Activated CD4-positive, alpha-beta T cell treated with anti-CD3 and anti-CD28 coated beads, Interleukin-10, Interleukin-2, amounts not matched to agents 100 ng/mL and 50 ng/mL, durations not matched to agents 16 hours and 8 hours (primary cell): ENCODE results near the gene LAMA4.
"Not testable (repeated sequence)": the region's sequence is repeated elsewhere in the genome, so short reads cannot be mapped to it uniquely, and the experiment has no call there.

Source experiments
- DNase-seq: peaks from one replicate; pipeline ENCODE4 v3.0.0-alpha.2; 2020

The LAMA4 gene

DNA sequence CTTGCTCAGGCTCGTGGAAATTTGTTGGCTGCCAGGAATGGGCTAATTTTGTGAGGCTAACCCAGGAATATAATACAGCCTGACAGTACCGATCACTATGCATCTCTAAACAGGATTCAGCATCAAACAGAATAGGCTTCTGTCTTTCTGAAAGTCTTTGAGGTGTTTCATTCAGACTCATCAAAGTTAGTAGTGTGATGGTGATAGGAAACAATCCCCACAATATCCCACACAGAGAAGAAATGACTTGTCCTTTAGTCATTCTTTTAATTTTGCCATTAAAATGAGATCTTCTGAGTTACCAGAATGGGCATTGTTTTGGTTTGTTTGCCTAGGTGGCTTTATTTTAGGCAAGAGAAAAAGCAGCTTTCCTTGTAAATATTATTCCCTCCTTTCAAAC lies 112.7 kb downstream of the LAMA4 start:
- DNase-seq, result no peak

DNA sequence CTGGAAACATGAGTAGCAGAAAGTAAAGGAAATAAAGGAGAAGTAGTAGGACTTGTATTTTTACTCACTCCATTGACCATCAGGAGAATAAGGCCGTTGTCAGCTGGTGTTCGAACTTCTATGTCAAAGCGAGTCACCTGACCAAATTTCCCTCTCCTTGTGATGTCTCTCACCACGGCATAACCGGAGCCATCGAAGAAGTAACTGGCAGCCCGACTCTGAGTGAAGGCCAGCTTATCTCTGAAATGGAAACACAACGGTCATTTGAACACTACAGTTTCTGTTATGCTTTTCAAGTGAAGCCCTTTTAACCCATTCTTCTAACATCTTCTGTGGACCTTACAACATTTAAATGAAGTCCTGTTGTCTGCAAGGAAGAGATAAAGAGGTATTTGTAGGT lies 115.3 kb downstream of the LAMA4 start:
- no peak for DNase-seq

DNA sequence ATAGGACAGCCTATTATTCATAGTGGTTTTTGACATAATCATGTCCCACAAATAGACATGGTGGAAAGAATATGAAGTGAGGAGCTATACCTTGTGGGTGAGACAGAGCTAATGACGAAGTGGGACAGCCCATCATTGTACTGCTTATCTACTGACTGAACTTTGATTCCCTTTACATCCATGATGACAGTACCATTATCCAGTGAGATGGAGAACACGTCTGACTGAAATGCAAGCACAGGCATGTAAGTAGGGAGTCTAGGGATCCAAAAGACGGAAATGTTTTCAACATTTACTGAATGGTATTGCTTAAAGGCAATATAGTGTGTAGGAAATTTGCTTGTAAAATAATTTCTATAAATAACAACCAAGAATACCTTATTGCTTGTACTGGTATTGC lies 123.5 kb downstream of the LAMA4 start:
- no peak for DNase-seq

DNA sequence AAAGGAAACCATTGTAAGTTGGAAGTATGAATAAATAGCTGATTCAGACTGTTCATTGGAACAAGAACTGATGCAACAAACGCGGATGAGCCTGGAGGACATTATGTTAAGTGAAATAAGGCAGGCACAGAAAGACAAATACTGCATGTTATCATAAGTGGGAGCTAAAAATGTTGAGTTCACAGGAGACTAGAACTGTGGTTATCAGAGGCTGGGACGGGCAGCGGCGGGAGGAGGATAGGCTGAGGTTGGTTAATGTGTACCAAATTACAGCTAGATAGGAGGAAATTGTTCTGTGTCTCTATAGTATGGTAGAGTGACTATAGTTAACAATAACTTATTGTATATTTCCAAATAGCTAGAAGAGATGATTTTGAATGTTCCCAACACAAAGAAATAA lies 126.2 kb downstream of the LAMA4 start:
- no peak for DNase-seq

DNA sequence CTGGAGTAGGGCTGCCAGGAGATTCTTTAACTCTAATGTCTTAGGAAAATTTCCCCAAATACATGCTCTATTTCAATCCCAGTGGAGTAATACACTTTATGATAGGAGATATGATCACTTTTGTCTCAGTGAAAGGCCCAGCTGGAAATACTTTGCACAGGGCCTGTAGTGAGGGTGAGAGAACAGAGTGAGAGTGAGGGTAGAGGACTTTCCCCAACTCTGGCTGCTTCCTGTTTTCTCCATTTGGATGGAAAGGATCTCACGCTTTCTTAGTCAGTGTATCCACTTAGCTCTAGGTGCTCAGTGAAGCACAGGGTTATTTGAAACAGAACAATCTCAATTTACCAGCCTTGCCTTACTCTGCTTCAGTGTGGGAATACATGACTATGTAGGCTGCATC lies 130.4 kb downstream of the LAMA4 start:
- no peak for DNase-seq

DNA sequence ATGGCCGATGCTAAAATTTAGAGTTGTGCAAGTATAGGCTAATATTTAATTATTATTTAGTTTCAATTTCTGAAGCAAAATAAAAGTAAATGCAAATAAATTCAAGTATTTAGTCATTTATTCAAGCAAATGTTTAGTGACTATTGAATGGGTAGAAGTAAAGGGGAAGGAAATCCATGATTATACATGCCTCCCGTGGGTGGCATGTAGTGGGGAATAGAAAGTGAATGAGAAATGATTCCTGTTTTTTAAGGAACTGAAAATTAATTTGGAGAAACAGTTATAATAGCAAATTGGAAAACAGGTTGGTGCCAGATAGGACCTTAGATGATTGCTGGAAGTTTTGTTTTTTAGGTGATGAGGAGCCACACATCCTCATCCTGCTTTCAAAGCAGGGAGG lies 131.6 kb downstream of the LAMA4 start:
- no peak for DNase-seq

DNA sequence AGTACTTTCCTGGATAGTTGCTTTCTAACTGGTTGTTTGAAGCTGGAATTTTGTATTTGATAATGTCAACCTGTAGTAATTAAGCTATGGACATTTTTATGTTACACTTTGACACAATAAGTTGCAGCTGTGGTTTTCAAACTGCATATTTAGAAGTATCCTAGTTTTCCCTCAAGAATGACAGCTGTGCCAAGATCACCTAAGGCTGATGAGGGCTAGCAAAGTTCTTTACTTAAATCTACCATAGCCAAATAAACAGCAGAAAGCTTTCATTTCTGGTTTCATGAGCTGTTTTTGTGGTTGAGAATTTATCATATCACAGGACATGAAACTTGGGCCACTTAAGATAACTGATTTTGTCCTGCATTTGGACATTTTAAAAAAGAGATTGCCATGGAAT lies 136.3 kb downstream of the LAMA4 start:
- no peak for DNase-seq

DNA sequence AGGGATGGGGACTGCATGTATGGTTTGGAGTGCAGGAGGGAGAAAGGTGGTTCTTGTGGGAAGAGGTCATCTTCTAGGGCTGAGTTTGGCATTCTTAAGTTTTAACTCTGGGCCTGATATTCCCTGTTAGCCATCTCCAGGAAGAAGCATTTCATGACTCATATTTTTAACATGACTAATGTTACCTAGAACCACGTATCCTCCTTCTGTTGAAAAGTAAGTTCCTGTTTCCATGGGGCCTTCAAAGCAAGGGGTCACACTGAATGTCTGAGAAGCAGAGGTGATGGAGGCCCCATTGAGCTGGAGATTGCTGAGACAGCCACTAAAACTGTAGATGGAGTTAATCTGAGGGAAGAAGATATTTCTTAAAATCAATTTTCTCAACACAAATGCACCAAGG lies 136.8 kb downstream of the LAMA4 start:
- peak; percentile 48 for DNase-seq

DNA sequence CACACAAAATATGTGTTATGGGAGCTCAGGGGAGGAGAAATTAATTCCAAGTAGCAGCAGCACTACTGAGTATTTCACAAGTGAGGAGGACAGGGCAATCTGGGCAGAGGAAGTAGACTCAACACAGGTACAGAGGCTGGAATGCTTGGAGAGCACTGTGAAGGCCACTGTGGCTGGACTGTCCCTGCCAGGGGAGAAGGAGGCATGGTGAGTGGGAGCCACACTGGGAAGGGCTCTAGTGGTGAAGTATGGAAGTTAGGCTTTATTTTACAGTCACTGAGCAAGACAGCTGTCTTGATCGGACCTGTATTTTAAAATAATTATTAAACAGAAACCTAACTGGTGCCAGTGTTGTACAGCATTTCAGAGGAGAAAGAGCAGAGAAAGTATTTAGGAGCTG lies 138.1 kb downstream of the LAMA4 start:
- no peak for DNase-seq

DNA sequence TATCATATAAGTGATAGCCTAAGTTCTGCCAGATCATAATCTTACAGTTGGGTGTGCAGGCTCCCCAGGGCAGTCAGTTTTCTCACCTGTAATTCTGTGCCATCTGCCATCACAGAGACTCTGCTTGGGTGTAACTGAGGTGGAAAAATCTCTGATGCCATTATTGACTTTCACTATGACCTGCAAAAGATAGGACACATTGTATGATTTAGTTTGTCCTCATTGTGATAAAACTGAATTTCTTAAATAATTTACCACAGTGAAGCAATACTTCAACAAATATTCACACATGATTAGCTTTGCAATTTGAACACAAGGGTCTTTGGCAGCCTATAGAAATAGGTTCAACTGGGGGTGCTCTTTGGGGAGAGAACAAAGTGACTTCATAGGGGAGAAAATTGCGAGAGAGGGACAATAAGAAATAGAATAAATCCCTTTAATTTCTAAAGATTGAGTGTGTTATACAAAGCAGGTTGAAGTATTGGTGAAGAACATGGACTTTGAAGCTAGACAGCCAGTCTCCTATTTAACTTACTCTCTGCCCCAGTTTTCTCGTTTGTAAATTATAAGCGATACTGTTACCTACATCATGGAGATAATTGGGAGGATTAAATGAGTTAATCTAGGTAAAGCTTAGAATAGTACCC lies 139.7 kb downstream of the LAMA4 start:
- no peak for DNase-seq

DNA sequence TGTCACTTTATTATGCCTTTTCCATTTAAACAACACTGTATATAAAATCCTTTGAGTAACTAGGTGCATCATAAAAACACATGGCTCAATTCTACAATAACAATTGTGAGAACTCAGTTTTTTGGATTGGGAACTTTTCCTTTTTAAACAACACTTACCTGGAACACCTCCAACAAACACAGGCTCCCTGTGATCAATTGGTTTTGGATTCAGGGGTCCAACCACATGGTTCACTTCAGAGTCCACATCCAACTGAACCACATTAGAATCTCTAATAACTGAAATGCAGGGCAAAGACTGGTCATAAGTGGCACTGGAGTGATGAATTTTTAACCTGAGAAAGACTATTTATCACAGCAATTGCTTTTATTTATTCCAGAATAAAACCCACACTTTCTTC lies 140.4 kb downstream of the LAMA4 start:
- no peak for DNase-seq

DNA sequence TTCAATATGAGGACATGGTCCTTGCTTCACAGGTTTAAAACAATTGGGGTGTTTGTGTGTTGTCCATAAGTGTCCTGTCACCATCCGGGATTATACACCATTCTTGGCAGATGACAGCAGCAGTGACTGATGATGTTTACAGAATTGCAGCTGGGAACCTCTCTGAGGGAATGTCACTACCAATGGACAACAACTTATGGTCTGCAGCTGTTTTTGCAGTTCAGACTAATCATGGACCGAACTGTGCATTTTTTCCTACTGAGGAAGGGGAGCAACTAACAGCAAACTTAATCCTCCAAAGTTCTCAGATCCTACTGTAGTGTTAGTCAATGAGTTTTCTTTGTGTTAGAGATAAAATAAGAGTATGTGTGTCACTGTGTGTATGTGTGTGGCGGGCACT lies 140.9 kb downstream of the LAMA4 start:
- DNase-seq, result no peak

DNA sequence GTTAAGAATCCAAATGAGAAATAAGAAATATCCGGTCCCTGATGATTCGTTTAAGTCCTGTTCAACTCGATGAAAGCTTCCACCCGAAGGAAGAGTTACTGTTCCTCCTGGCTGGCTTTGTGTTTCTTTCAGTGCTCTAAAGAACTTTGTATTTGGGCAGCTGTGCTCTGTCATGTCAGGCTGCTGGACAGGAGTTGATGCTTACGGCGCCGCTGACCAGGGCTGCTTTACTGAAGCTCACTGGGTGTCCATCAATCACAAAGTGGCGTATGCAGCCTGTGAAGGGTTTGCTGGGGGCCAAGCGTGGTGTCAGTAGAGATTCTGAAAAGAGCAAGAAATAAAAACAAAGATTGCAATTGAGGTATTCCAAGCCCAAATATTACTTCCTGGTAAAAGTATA lies 145.1 kb downstream of the LAMA4 start:
- no peak for DNase-seq

DNA sequence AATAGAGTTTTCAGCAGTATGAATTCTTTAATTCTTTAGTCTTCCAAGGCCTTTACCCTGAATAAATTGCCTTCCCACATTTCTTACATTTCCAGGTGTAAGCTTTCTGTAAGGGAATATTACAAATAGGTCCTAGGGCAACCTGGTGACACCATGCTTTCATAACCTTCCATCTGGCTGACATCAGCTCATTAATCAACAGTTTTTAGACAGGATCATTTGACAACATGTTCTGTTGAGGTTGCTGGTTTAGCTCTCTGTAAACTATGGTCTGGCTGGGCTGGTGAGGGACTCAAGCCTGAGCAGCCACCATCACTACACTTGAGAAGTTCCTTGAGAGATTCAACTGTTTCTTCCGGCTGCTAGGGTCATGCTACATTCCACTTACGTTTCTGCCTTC lies 147.8 kb downstream of the LAMA4 start:
- DNase-seq, result no peak

DNA sequence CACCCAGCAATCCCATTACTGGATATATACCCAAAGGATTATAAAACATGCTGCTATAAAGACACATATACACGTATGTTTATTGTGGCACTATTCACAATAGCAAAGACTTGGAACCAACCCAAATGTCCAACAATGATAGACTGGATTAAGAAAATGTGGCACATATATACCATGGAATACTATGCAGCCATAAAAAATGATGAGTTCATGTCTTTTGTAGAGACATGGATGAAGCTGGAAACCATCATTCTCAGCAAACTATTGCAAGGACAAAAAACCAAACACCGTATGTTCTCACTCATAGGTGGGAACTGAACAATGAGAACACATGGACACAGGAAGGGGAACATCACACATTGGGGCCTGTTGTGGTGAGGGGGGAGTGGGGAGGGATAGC lies 148.3 kb downstream of the LAMA4 start:
- DNase-seq, result not testable (repeated sequence)

DNA sequence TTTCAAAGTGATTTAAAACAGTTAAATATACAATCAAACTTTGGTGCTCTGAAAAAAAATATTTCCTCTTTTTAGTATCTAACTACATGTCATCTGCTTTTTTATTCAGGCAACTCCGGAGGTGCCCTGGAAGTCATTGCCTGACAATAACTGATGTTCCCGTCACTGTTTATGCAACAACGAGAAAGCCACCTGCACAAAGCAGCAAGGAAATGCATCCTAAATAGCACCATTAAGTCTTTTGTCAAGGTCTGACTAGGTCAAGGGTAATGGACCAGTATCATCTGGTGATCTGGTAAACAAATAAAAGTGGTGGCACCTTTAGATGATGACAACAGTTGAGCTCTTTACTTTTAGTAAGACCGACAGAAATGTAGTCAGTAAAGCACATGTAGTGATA lies 153.8 kb downstream of the LAMA4 start:
- no peak for DNase-seq

DNA sequence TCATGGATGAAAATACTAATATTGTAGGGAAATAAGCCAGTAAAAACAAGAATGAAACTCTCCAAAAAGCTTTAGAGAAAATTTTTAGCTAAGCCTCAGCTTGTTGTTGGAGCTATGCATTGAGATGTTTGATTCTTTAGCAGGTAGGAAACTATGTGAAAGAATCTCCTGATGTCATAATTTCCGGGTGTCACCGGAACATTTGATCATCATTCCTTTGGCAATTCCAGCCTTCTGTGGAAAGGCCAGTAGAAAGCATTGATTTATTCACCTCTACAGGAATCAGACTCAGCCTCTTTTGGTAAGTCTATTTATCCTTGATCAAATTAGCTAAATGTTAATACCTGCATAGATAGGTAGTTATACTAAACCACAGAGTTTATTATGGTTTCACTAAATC lies 157.5 kb downstream of the LAMA4 start:
- no peak for DNase-seq

DNA sequence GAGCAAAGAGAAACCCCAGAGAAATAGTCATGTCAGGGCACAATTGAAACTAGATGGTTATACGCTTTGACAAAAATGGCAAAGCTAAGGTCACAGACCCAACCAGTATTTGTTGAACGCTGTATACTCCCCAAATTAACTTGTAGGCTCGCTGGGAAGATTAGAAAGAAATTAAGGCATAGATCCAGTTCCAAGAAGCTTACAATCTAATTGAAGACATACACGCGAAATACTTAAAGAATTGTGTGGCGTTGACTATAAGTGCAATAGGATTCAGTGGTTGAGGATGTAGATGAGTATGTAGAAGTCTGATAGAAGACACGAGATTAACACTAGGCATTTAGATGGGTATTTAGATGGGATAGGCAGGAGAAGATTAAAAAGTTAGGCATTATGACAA lies 166.5 kb downstream of the LAMA4 start:
- DNase-seq, result no peak

DNA sequence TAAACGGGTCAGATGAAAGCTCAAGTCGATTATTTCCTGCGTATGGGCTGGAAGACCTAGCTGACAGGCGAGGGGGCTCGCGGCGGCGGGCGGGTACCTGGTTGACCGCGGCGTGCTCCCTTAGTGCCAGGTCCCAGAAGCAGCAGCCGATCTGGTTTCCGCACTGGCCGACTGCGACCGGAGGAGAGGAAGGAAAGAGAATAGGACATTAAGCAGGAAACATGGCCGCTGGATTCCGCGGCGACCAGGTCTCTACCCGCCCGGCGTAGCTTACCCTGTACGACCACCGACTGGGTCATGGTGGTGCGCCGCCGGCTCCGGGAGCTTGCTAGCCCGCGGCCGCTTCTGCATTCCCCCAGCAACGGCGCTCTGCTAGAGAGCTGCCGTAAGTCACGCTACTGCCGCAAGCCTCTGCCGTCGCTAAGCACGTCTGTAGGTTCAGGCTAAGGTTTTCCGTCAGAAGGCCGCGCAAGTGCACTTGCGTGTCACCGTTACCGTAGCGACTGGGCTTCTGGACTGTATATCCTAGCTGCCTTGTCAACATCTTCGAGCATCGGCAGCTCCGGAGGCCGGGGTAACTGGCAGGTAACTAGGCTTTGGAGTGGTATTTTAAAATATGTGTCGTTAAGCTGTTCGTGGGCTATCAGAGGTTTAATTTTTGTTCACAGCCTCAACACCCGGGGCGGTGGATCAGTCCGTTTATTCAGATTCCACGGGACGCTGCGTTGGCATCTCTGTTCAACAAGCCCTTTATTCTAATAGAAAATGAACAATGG lies 167.0 kb downstream of the LAMA4 start, which contains the start of the genes FAM229B and TUBE1:
FAM229B (plus strand) TSS at position 456 of the 776 bp plus-strand sequence. CDS start 11,693 bp downstream, outside the sequence.
TUBE1 (minus strand) TSS at position 347 of the 776 bp plus-strand sequence; CDS start at position 299, 48 bp downstream.
- DNase-seq, result peak; percentile 95

DNA sequence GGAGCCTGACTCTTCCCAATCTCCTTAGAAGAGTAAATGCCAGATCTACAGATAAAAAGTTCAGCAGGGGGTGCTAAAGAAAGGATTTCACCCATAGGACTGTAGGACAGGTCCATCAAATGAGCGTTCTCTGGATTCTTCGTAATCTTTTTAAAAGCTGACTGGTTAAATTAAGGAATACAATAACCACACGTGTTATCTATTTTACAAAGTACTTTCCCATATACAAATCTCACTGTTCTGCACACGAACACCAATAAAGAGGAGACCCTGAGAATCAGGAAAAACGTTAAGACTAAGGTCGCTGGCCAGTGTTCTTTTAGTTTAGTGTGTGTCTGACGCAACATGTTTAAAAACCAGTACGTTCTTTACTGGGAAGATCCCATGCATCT lies 167.6 kb downstream of the LAMA4 start:
- peak; percentile 31 for DNase-seq

DNA sequence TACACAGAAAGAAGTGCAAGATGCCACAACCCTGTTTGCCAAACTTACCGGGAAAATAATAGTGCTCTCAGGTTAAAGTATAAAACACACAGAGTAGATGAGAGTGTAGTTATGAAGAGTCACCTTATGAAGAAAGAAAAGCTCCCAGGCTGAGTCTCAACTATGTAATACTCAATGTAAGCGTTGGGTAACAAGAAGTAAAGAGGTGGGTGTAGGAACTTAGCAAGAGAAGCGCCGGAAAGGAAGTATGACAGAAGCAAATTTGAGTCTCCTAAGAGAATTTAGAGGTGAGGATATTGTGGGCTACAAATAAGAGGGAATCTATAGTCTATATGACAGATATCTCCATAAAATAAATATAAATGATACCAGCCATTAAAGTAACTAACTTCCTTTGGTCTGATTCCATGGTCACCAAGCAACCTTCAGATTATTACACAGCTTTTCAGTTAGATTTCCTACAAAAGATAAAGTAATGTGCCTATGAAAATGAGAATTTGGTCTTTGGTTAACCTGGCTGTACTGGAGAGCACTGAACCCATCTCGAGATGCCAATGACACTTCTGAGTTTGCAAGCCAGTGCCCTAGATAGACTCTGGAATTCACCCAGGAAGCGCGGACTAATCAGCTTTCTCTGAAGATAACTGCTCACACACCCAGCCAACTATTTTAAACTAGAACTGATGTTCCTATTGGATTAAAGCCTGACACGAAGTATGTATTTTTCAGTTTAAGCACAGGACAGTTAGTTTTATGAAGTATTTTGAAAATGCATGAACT lies 168.9 kb downstream of the LAMA4 start:
- no peak for DNase-seq

DNA sequence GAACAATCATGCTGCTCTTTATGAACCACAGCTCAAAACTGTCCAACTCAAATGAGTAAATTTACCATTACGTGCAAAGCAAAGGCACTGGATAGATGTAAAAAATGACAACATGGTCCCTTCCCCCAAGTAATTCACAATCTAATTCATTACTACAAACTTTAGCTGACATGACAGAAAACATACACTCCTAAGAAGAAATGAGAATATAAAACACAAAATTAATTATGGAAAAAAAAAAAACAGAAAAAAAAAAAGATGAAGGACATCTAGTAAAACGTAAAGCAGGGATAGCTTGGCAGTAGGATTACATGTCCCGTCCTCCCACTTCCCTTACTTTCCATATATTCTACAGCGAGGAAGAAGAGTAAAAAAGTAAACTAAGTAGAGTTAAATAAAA lies 172.8 kb downstream of the LAMA4 start:
- DNase-seq, result no peak

DNA sequence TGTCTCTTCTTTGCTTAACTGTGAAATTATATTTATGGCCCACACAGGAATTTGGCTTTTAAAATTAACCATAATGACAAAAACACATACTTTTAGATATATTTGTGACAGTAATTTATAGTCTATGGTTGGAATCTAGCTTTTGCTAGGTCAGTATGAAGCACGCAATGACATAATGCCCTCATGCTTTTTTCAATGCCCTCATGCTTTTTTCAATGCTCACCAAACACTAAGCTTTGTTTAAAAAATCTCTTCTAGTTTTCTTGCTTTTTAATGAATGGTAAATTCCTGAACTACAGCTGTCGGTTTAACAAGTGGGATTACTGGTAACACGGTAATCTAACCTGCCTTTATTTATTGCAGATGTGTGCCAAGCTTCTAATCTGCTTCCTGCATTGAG lies 187.8 kb downstream of the LAMA4 start:
- DNase-seq, result no peak
